Astrocyte (in vitro differentiated cells and primary cell): ENCODE measurements around the gene VWCE. TPM values are rescaled to one million over a fixed set of nuclear protein-coding genes. Genes with fewer than 3 reads are reported as not detected.
"Not testable (repeated sequence)": the region's sequence is repeated elsewhere in the genome, so short reads cannot be mapped to it uniquely, and the experiment has no call there.

ENCODE experiments used
- DNase-seq: peaks from one replicate; pipeline ENCODE4 v3.0.0-alpha.2; 2010; ENCODE audit warnings: low read depth
- FAIRE-seq: peaks from 2 replicates; lab custom pipeline; 2011; peaks lifted over from hg19 to GRCh38; lab: Jason Lieb, UNC
- H2AFZ ChIP-seq: 2 replicates; pipeline ENCODE4 v1.6.0; 2012; ENCODE audit warnings: low read depth, low read length, inconsistent platforms
- H3K27ac ChIP-seq: 2 replicates; pipeline ENCODE4 v1.5.1; 2011; ENCODE audit warnings: low read depth, low read length, inconsistent platforms
- H3K27me3 ChIP-seq: 2 replicates; pipeline ENCODE4 v1.6.0; 2011; ENCODE audit warnings: low read length, inconsistent platforms; ENCODE audit not compliant: insufficient read depth
- H3K36me3 ChIP-seq: 2 replicates; pipeline ENCODE4 v1.5.1; 2011; ENCODE audit warnings: low read length, inconsistent platforms; ENCODE audit not compliant: insufficient read depth
- H3K4me1 ChIP-seq: 2 replicates; pipeline ENCODE4 v1.5.1; 2011; ENCODE audit warnings: low read length, inconsistent platforms; ENCODE audit not compliant: insufficient read depth
- H3K4me2 ChIP-seq: 2 replicates; pipeline ENCODE4 v1.6.0; 2012; ENCODE audit warnings: low read length, inconsistent platforms
- H3K4me3 ChIP-seq: 2 replicates; pipeline ENCODE4 v1.5.1; 2011; ENCODE audit warnings: low read depth, mild to moderate bottlenecking, low read length, inconsistent platforms; ENCODE audit not compliant: insufficient read depth
- H3K79me2 ChIP-seq: 2 replicates; pipeline ENCODE4 v1.6.0; 2012; ENCODE audit warnings: mild to moderate bottlenecking, low read length, inconsistent platforms; ENCODE audit not compliant: insufficient read depth
- H3K9ac ChIP-seq: 2 replicates; pipeline ENCODE4 v1.6.0; 2012; ENCODE audit warnings: mild to moderate bottlenecking, low read length, inconsistent platforms
- H3K9me3 ChIP-seq: 2 replicates; pipeline ENCODE4 v1.5.1; 2012; ENCODE audit warnings: low read depth, mild to moderate bottlenecking, low read length, inconsistent platforms; ENCODE audit not compliant: insufficient read depth
- H4K20me1 ChIP-seq: 2 replicates; pipeline ENCODE4 v1.6.0; 2012; ENCODE audit warnings: low read length, inconsistent platforms; ENCODE audit not compliant: insufficient read depth
- H3K27ac Mint-ChIP-seq: one replicate; pipeline ENCODE4 v1.8.0; 2021; ENCODE audit warnings: mild to moderate bottlenecking, mixed read lengths; ENCODE audit not compliant: unreplicated experiment
- H3K27me3 Mint-ChIP-seq: one replicate; pipeline ENCODE4 v1.8.0; 2021; ENCODE audit warnings: low read depth, mixed read lengths; ENCODE audit not compliant: unreplicated experiment
- H3K36me3 Mint-ChIP-seq: one replicate; pipeline ENCODE4 v1.8.0; 2021; ENCODE audit warnings: low read depth, mixed read lengths; ENCODE audit not compliant: unreplicated experiment
- H3K4me1 Mint-ChIP-seq: one replicate; pipeline ENCODE4 v1.8.0; 2021; ENCODE audit warnings: low read depth, mixed read lengths; ENCODE audit not compliant: unreplicated experiment
- H3K4me3 Mint-ChIP-seq: one replicate; pipeline ENCODE4 v1.8.0; 2021; ENCODE audit warnings: mild to moderate bottlenecking, moderate library complexity, mixed read lengths; ENCODE audit not compliant: unreplicated experiment
- H3K9me3 Mint-ChIP-seq: one replicate; pipeline ENCODE4 v1.8.0; 2021; ENCODE audit warnings: mild to moderate bottlenecking, mixed read lengths; ENCODE audit not compliant: unreplicated experiment
- total RNA-seq: library from RNA; stranded (reverse); gene quantifications from 2 replicates; pipeline ENCODE4 v1.2.1, GENCODE V29; 2021

Gene VWCE
- total RNA-seq, 1 donor from 2014 or later, result 17.7 TPM

- not testable (repeated sequence) for H3K79me2 ChIP-seq, H3K4me3 Mint-ChIP-seq, H4K20me1 ChIP-seq, DNase-seq, H2AFZ ChIP-seq, H3K27me3 Mint-ChIP-seq, H3K9me3 Mint-ChIP-seq, H3K4me3 ChIP-seq, H3K9me3 ChIP-seq, H3K27ac ChIP-seq, H3K27me3 ChIP-seq, FAIRE-seq, H3K36me3 Mint-ChIP-seq, H3K4me1 ChIP-seq, H3K4me1 Mint-ChIP-seq, H3K9ac ChIP-seq, H3K36me3 ChIP-seq, H3K4me2 ChIP-seq, H3K27ac Mint-ChIP-seq
Observed at GRCh38 chr11:61231585-61231984, 63.5 kb downstream of the VWCE start.

DNA sequence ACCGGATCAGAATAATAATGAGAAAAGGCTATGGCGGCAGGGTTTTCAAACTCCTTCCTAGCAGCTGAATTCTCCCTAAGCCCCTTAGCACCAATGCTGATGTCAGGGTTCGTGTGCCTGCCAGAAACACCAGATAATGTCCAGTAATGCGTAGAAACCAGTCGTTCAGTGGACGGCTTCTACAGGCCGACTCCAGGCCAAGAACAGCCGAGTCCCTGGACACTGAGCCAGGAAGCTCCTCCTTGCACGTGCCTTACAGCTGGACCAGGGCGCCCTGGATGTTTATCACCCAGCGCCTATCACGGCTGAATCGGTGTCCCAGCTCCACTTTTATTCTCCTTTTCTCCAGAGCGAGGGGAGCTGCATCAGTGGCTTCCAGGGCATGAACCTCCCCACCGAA is 64.1 kb downstream of the VWCE start:
- not testable (repeated sequence) for H3K27ac ChIP-seq

DNA sequence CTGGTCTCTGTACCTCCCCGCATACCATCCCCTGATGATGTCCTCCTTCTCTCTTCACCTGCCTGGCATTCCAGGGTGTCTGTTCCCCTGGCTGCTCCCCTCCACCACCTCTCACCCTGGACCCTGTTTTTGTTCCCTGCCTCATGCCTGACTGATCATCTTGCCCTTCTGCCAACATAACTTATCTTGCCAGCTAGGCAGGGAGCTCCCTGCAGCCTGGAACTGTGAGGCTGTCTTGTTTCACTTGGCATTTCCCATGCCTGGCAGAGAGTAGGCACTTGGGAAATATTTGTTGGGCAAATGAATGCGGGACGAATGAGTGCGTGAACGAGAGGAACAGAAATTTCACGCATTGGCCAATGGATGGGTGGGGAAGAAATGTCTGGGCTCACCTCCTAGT is 65.7 kb downstream of the VWCE start:
- H3K9me3 ChIP-seq, H3K79me2 ChIP-seq, H3K4me1 Mint-ChIP-seq, H3K4me3 Mint-ChIP-seq, H3K27ac Mint-ChIP-seq, FAIRE-seq, H2AFZ ChIP-seq, H3K9ac ChIP-seq, H3K4me3 ChIP-seq, H3K4me2 ChIP-seq, H3K27ac ChIP-seq, H3K36me3 Mint-ChIP-seq, H3K36me3 ChIP-seq, H3K9me3 Mint-ChIP-seq, DNase-seq, H3K4me1 ChIP-seq, H3K27me3 Mint-ChIP-seq, H3K27me3 ChIP-seq, H4K20me1 ChIP-seq: not testable (repeated sequence)

More for the DNA sequence above, 64.1 kb downstream of the VWCE start:
- H3K27ac Mint-ChIP-seq, H3K9me3 ChIP-seq, H3K79me2 ChIP-seq, FAIRE-seq, H3K36me3 ChIP-seq, DNase-seq, H3K4me3 Mint-ChIP-seq, H2AFZ ChIP-seq, H3K4me1 Mint-ChIP-seq, H3K27me3 ChIP-seq, H4K20me1 ChIP-seq, H3K36me3 Mint-ChIP-seq, H3K4me2 ChIP-seq, H3K9me3 Mint-ChIP-seq, H3K9ac ChIP-seq, H3K27me3 Mint-ChIP-seq, H3K4me1 ChIP-seq, H3K4me3 ChIP-seq: not testable (repeated sequence)

GRCh38 chr11:61226457-61227137 is 68.5 kb downstream of the VWCE start:
- not testable (repeated sequence) for H3K4me3 Mint-ChIP-seq, H3K79me2 ChIP-seq, H3K4me3 ChIP-seq, H3K27me3 ChIP-seq, H3K9me3 ChIP-seq, H3K36me3 Mint-ChIP-seq, H4K20me1 ChIP-seq, H3K27ac ChIP-seq, H3K4me1 Mint-ChIP-seq, FAIRE-seq, H3K4me1 ChIP-seq, H3K27me3 Mint-ChIP-seq, H2AFZ ChIP-seq, DNase-seq, H3K27ac Mint-ChIP-seq, H3K4me2 ChIP-seq, H3K36me3 ChIP-seq, H3K9ac ChIP-seq, H3K9me3 Mint-ChIP-seq

- not testable (repeated sequence) for DNase-seq, H3K27ac ChIP-seq, H3K36me3 Mint-ChIP-seq, H3K9ac ChIP-seq, H3K79me2 ChIP-seq, H2AFZ ChIP-seq, H3K4me1 ChIP-seq, H4K20me1 ChIP-seq, H3K36me3 ChIP-seq, H3K4me3 Mint-ChIP-seq, H3K9me3 Mint-ChIP-seq, H3K9me3 ChIP-seq, H3K27me3 Mint-ChIP-seq, H3K4me3 ChIP-seq, H3K27ac Mint-ChIP-seq, H3K4me2 ChIP-seq, FAIRE-seq, H3K27me3 ChIP-seq, H3K4me1 Mint-ChIP-seq
Observed at GRCh38 chr11:61222692-61223091, 72.4 kb downstream of the VWCE start.

DNA sequence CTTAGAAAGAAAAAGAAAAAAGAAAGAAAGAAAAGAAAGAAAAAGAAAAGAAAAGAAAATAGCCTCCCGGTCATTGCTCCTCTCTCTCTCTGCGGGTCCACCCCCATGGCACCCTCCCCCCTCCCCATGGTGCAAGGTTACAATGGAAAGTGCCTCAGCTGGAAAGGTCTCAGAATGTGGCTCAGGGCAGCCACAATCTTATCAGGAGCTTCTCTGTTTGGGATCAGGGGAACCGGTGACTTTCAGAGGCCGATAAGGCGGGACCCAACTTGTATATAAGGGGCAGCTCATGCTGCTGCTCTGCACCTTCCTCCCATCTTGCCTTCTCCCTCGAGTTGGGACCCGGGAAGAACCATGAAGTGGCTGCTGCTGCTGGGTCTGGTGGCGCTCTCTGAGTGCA is 73.1 kb downstream of the VWCE start, which contains the start of gene PGA4:
Gene PGA4, plus strand, starts transcription at position 301 of the 400 bp plus-strand sequence. Its CDS starts 54 bp downstream, at position 355.
- not testable (repeated sequence) for H3K79me2 ChIP-seq, H3K4me3 ChIP-seq, H3K4me3 Mint-ChIP-seq, H3K27ac ChIP-seq, H3K9me3 Mint-ChIP-seq, H3K27me3 ChIP-seq, H3K36me3 ChIP-seq, H3K4me2 ChIP-seq, H3K9me3 ChIP-seq, H3K36me3 Mint-ChIP-seq, H3K9ac ChIP-seq, H3K4me1 ChIP-seq, H4K20me1 ChIP-seq, DNase-seq, H3K27me3 Mint-ChIP-seq, FAIRE-seq, H2AFZ ChIP-seq, H3K4me1 Mint-ChIP-seq, H3K27ac Mint-ChIP-seq
